Gastrocnemius medialis (tissue), 4 donors: ENCODE measurements around the gene PANK3.

Experiments
- CTCF ChIP-seq, 5 experiments: fragments of 450-650 bp in 3 of 5; fragments of 200-600 bp in 2 of 5; sonication (generic) in 2 of 5; IDR thresholded peaks in 4 of 5; conservative IDR thresholded peaks in 1 of 5; 1 replicate in 4 of 5; 2 replicates in 1 of 5; pipeline ENCODE4 v1.5.1; 2016 to 2019; ENCODE audit warnings: antibody characterized with exemption in 5 of 5, mild to moderate bottlenecking in 3 of 5, moderate library complexity in 3 of 5
- POLR2A ChIP-seq, 2 donors: fragments of 450-650 bp; IDR thresholded peaks; one replicate each; pipeline ENCODE4 v1.6.1; 2017; ENCODE audit warnings: antibody characterized with exemption in 2 of 2, mild to moderate bottlenecking in 2 of 2, moderate library complexity in 2 of 2

- TF ChIP-seq CTCF (IDR thresholded peaks at IDR 0.05 in 4 of 5, conservative IDR thresholded peaks at IDR 0.05 in 1 of 5) (no peak), POLR2A (IDR thresholded peaks at IDR 0.05) (no peak)
Measured at GRCh38 chr5:168502563-168503237, 76.5 kb downstream of the PANK3 start.
